Suprapubic skin (tissue), 3 donors: ENCODE results near the gene PRR11.

ENCODE experiments used
- CTCF ChIP-seq, 2 donors: fragments of 200-600 bp in 1 of 2; fragments of 450-650 bp in 1 of 2; sonication (generic) in 1 of 2; IDR thresholded peaks; one replicate each; pipeline ENCODE4 v1.5.1; 2016 to 2019; ENCODE audit warnings: antibody characterized with exemption in 2 of 2, mild to moderate bottlenecking in 1 of 2, moderate library complexity in 1 of 2
- POLR2A ChIP-seq, 2 donors: fragments of 450-650 bp; IDR thresholded peaks; one replicate each; pipeline ENCODE4 v1.6.1; 2017; ENCODE audit warnings: antibody characterized with exemption in 2 of 2, mild to moderate bottlenecking in 2 of 2, moderate library complexity in 2 of 2

- TF ChIP-seq POLR2A (IDR thresholded peaks at IDR 0.05) (no peak), CTCF (IDR thresholded peaks at IDR 0.05) (no peak)
Measured at GRCh38 chr17:59124665-59125064, 30.9 kb upstream of the PRR11 start.
